Stimulated activated CD4-positive, alpha-beta T cell treated with anti-CD3 and anti-CD28 coated beads, Interleukin-12 subunit alpha, Interleukin-12 subunit beta, amount 100 ng/mL, for 48 hours (primary cell): ENCODE results near the gene LCN10.

Experiments used
- DNase-seq, 3 donors: peaks; one replicate each; pipeline ENCODE4 v3.0.0-alpha.2; 2020; ENCODE audit warnings: low read depth in 2 of 3, low spot score in 1 of 3

LCN10 gene

GRCh38 chr9:136690104-136690805 lies 52.5 kb downstream of the LCN10 start:
- DNase-seq = no peak

GRCh38 chr9:136689108-136689460 lies 53.7 kb downstream of the LCN10 start:
- no peak for DNase-seq

GRCh38 chr9:136688274-136689107 lies 54.2 kb downstream of the LCN10 start:
- no peak for DNase-seq
